ENCODE data around the gene KHK.

The KHK gene

DNA sequence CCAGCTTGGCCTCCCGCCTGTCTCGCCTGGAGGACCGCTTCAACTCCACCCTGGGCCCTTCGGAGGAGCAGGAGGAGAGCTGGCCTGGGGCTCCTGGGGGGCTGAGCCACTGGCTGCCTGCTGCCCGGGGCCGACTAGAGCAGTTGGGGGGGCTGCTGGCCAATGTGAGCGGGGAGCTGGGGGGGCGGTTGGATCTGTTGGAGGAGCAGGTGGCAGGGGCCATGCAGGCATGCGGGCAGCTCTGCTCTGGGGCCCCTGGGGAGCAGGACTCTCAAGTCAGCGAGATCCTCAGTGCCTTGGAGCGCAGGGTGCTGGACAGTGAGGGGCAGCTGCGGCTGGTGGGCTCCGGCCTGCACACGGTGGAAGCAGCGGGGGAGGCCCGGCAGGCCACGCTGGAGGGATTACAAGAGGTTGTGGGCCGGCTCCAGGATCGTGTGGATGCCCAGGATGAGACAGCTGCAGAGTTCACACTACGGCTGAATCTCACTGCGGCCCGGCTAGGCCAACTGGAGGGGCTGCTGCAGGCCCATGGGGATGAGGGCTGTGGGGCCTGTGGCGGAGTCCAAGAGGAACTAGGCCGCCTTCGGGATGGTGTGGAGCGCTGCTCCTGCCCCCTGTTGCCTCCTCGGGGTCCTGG lies 3.7 kb upstream of the KHK start:
- no peak for DNase-seq

DNA sequence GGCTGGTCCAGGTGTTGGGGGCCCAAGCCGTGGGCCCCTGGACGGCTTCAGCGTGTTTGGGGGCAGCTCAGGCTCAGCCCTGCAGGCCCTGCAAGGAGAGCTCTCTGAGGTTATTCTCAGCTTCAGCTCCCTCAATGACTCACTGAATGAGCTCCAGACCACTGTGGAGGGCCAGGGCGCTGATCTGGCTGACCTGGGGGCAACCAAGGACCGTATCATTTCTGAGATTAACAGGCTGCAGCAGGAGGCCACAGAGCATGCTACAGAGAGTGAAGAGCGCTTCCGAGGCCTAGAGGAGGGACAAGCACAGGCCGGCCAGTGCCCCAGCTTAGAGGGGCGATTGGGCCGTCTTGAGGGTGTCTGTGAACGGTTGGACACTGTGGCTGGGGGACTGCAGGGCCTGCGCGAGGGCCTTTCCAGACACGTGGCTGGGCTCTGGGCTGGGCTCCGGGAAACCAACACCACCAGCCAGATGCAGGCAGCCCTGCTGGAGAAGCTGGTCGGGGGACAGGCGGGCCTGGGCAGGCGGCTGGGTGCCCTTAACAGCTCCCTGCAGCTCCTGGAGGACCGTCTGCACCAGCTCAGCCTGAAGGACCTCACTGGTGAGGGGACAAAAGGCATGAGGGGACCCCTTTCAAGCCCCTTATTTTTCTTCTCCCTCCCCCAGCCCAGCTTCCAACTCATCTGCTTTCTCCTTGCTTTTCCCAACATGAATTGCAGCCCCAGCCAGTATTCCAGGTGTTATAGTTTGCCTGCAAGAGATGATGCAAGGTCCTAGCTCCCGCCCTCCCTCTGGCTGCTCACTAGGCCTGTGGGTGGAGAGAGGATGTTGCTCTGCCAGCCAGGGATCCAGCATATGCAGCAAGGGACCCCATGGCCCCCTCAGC lies 2.9 kb upstream of the KHK start:
- DNase-seq: no peak

DNA sequence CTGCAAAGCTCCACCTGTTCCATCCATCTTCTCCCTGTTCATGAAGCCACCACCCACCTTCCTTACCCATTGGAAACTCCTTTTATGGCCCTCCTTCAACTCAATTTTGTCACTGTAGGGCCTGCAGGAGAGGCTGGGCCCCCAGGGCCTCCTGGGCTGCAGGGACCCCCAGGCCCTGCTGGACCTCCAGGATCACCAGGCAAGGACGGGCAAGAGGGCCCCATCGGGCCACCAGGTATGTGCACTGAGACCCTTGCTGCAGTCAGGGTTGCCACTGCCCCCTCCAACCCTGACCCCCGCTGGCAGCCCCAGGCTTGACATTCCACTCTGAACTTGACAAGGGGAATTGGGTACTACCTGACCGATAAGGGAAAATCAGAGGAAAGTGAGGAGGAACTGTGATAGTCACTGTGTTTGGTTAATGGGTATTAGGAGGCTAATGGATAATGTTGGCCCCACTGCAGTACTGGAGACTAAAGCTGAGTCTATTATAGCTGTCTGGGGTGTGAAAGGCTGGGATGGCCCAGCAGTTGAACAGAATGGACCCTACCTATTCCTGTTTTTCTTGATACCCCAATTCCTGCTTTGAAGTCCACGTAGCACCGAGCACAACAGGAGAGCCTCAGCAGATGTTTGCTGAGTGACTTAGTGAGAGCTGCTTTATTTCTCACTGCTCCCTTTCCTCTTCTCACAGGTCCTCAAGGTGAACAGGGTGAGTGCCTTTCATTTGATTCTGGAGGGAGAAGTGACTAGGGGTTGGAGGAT lies 2.1 kb upstream of the KHK start:
- DNase-seq: no peak

DNA sequence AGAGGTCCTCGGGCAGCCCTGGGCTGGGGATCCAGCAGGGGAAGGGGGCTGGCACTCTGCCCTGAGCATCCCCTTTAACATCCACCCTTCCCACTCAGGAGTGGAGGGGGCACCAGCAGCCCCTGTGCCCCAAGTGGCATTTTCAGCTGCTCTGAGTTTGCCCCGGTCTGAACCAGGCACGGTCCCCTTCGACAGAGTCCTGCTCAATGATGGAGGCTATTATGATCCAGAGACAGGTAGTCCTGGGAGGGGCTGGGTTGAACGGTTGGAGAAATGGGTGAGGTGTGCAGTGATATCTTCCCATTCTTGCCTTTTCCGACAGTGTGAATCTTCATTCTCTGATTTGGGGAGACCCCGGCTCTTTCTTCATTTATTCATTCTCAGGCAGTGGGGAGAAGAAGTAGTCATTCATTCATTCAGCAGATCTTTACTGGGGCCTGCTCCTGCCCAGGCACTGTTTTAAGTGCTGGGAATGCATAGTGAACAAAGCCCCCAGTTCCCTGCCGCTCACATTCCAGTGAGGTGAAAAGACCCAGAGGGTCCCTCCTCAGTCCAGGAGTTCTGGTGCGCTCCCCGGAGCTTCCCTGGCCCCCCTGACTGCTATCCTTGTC lies 1.4 kb upstream of the KHK start:
- no peak for DNase-seq

DNA sequence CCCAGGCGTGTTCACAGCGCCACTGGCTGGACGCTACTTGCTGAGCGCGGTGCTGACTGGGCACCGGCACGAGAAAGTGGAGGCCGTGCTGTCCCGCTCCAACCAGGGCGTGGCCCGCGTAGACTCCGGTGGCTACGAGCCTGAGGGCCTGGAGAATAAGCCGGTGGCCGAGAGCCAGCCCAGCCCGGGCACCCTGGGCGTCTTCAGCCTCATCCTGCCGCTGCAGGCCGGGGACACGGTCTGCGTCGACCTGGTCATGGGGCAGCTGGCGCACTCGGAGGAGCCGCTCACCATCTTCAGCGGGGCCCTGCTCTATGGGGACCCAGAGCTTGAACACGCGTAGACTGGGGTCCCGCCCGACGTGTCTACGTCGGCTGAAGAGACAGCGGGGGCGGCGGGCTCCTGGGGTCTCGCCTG lies 891 bp upstream of the KHK start:
- no peak for DNase-seq

DNA sequence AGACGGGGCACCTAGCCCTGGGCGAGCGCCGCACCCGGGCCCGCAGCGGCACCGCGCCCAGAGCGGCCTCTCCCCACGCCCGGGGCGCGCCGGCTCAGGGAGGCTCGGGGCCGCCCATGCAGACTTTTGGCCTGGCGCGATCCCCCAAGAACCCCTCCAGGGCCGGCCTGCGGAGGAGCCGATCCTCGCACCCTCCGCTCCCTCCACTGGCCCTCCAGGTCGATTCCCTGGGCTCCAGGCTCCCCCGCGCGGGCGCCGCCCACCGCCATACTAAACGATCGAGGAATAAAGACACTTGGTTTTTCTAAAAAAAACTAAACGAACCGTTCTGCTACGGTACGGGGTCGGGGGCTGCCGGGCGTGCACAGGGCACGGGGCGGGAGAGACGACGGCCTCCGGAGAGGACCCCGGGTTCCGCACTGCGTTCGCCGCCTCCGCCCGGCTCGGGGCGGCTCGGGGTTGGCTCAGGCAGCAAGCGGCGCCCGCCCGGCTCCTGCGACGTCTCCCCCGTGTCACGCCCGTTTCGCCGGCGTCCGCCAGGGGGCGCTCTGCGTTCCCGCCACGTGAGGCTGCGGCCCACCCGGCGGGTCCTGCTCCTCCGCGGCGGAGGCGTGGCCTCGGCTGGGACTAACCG lies 365 bp upstream of the KHK start:
- peak; percentile 97 for DNase-seq

DNA sequence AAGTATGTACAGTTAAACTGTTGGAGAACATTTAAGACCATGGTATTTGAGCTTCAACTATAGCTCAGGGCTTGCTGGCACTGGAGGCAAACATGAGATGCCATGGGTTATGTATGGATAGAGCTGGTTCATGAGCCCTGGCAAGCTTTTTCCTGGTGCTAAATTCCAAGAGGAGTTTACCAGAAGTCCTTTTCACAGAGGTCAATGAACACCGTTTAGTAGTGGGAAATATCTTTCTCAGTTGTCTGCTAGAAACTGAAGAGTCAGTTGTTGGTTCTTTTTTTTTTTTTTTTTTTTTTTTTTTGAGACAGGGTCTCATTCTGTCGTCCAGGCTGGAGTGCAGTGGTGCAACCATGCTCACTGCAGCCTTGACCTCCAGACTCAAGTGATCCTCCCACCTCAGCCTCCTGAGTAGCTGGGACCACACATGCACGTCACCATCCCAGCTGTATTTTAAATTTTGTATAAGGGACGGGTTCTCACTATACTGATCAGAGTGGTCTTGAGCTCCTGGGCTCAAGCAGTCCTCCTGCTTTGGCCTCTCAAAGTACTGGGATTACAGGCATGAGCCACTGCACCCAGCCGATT lies 1.3 kb downstream of the KHK start:
- DNase-seq: no peak

DNA sequence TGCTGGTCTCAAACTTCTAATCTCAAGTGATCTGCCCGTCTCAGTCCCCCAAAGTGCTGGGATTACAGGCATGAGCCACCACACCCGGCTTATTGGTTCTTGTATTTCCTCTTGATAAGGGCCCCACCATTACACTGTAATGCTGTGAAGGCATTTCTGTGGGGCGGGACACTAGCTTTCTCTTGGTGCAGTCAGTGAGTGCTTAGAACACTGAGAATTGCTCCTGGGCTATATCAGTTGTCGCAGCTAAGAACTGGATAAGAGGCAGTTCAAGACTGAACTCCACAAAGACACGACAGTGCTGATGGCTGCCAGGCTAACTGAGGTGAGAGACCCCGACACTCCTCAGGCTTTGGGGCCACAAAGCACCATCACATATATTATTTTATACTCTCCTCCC lies 2.1 kb downstream of the KHK start:
- no peak for DNase-seq

DNA sequence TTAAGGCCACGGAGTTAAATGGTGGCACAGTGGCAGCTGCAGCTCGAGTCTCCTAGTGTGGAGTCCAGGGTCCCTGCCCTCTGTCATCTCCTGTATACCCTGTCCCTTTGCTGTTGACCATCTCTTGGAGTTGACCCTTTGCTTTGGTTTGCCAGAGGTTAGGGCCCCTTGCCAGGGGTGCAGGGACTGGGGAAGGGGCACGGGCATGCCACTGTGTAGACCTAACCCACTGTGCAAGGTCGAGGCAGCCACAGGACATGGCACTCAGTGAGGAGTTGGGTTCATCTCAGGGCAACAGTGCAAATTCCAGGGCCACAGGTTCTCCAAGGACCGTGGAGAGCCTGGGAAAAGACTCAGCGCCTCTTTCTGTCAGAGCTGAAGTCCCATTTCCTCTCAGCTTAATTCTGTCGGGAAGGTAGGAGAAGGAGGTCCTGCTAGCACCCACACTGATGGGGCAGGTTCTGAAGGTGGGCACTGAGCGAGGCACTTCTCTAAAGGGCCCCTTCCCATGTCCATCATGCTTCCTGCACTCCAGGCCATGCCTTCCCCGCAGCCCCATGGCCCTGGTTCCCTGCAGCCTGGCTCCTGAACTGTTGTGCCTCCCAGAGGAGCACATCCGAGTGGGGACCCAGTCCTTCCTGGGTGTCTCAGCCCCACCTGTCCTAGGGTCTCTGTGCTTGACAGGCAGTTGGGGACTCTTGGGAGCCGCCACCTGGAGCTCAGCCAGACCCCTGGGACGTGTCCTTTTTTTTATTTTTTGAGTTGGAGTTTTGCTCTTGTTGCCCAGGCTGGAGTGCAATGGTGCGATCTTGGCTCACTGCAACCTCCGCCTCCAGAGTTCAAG lies 2.8 kb downstream of the KHK start:
- no peak for DNase-seq

DNA sequence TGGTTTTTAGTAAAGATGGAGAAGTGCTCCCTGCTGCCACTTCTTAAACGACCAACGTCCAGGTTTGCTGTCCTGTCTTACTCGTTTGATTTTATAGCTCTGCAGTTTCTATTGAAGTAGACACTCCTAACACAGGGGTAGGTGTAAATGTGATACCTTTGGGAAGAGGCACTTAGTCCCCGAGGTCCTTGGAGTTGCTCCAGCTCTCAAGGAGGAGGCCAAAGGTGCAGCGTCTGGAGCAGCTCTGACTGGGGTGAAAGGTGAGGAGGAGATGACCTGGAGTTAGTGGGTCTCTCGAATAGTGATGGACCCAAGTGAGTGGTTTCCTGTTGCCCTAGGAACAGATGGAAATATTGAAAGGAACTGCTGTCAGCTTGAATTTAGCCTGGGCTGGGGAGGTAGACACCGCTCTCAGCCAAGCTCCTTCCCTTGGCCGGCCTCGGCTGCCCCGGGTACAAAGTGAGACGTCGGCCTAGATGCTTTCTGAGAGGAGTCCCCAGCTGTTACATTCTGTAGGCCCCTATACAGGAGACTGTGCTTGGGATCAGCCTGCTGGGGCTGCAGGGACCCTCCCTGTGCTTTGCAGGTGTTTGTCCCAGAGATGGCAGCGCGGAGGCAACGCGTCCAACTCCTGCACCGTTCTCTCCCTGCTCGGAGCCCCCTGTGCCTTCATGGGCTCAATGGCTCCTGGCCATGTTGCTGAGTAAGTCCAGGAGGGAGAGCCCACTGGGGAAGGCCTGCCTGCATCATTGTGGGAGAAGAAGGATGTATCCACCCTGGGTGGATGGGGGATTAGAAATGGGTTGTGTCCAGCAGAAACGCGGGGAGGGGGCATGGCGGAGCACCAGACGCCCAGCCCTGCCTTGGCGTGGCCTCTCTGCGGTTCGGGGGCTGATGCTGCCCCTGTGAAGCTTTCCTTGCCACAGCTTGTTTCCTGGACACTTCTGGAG lies 5.4 kb downstream of the KHK start:
- DNase-seq: no peak

DNA sequence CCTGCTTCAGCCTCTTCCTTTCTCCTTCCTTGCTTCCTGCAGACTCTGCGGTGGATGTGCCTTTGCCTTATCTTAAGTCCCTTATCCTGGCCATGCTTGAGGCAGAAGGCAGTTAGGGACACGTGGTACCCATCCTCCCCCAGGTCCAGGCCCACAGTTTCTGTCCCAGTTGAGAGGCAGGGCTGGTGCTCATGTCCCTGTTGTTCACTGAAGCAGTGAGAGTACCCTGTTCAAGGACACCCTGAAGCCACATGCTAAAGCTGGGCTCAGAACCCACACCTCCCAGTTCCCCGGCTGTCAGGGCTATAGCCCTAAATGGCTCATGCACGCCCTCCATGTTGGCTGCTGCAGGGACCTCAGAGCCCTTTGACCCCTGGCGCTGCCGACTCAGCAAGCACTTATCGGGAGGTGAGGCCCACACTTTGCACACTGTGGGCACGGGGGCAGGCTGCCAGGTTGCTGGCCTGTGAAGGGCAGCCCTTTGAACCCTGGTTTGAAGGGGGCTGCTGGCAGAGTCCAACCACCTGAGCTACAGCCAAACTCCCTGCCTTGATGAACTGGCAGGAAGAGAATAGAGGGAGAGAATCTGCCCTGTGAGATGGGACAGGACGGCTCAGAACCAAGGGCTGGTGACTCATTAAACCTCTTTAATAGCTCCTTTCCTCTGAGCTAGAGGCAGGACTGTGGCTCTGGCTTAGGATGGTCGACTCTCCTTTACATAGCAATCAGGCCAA lies 6.3 kb downstream of the KHK start:
- no peak for DNase-seq

DNA sequence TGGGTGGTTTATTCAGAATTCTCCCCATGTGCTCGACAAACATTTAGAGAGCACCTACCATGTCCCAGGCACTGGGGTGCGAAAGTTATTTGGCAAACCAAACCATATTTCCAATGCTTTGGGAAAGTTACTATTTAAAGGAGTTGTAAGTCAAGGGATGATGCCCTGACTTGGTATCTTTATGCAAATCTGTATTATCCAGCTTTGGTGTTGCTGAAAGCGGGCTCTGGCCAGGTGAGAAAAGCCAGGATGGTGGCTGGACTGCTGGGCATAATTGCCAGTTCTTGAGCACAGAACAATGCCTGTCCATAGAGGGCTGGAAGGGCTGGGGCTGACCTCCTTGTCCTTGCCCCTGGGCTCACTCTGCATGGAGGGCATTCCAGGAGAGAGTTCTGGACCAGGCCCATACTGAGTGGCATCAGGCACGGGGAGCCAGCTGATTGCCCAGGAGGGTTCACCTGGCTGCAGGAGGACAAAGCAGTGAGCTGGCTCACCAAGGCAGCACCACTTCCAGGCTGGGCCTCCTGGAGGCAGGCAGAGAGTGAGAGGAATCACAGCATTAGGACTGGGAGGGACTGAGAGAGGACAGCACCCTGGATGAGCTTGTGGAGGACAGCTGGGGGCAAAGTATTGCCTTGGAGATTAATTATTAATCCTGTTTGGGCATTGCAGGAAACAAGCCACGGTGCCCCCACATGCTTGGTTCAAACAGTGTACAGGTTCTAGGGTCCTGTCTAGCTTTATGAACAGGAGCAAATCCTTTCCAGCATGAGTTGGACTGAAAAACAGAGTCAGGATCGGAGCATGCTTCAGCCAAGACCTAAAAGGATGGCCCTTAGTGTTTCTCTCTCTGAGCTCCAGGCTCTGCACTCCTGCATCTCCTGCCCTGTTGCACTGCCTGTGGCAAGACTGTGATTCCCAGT lies 7.1 kb downstream of the KHK start:
- DNase-seq: no peak

DNA sequence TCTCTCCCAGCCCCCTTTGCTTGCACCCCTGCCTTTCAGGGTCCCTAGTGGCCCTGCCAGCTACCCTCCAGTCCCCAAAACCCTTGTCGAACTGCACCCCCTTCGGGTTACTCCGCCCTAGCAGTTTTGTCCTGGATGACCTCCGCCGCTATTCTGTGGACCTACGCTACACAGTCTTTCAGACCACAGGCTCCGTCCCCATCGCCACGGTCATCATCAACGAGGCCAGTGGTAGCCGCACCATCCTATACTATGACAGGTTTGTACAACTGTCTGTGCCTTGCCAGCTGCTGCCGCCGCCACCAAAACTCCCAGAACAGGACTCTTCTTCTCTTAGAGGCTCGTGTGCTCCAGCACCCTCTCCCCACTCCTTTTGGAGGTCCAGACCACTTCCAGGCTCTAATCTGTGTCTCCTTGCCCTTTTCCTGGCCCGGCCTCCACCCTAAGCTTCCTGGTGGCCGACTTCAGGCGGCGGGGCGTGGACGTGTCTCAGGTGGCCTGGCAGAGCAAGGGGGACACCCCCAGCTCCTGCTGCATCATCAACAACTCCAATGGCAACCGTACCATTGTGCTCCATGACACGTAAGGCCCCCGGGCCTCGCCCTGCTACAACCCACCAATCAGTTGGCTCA lies 7.9 kb downstream of the KHK start:
- DNase-seq: no peak

DNA sequence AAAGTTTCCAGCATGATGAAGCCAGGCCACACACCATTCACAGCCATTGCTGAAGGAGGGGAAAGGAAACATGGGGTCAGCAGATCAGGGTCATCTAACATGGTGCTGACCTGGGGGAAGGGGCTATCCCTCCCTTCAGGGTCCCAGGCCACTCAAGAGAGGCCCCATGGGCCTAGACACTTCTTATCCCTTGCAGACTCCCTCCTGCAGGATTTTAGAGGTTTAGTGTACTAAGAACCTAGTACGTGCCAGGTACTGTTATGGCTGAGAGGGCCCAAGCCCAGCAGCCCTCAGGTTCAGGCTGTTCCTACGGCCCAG lies 8.8 kb downstream of the KHK start:
- no peak for DNase-seq

DNA sequence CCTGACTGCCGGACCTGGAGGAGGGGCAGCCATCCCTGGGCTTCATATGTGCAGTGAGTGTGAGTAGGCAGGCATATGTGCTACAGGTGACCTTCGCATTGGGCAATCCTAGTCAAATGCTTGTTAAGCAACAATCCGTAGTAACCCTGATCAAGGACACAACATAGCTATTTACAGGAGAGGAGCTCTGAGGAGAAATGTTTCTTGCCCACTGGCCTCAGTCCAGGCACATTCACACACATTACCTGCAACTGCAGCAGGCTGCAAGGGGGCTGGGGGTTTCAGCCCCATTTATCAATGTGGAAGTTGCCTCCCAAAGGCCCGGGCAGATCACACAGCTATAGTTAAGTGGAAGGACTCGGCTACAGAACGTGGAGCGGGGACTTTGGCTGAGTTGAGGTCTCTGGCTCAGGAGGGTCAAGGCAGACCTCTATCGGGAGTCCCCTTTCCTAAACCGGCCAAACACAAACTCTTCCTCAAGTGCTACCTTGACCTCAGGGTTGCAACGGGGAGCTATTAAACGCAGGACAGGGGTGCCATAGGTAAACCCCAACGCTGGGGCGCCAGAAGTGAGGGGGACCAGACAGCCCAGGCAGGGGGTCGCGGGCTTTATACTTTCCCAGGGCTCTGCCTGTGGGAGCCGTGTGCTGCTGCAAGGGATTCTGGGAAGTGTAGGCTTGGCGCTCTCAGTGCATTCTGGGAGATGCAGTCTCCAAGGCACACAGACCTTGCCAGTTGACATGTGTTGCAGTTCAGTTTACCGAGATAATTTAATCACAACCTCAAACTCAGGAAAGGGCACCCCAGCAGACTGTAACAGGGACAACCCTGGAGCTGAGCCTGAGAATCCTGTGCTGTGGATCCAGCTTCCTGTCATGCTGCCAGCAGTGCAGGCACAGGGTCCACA lies 9.4 kb downstream of the KHK start:
- peak; percentile 36 for DNase-seq

DNA sequence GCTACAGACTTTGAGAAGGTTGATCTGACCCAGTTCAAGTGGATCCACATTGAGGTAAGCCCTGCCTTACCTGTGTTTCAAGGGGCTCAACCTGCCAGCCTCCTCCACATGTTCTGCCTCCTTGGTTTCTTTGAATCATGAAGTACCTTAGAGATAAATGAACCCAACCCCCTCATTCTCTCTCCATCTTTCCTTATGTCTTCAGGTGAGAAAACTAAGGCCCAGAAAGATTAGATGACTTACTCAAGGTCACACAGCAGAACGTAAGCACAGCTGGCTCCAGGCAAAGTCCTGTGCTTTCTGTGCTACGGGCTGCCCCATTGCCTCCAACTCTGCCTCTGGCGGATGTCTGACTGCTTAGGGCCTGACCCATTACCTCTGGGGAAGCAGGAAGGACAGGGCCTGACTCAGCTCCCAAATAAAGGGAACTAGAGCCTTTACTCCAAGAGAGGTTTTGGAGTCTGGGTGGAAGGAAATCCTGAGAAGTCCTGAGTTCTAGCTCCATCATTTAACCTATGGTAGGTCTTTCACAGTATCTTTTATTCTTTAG lies 10.3 kb downstream of the KHK start:
- DNase-seq: no peak

DNA sequence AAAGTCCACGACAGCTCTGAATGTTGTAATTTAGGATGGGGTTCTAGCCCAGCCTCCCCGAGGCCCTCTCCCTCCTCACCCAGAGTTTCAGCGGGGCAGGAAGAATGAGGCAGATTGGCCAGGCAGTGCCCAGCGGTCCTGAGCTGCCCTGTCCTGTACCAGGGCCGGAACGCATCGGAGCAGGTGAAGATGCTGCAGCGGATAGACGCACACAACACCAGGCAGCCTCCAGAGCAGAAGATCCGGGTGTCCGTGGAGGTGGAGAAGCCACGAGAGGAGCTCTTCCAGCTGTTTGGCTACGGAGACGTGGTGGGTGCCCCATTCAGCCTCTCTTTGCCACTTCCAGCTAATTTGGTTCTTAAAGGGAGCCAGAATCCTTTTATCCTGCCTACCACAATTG lies 10.8 kb downstream of the KHK start:
- no peak for DNase-seq
